Right lung (tissue), 5 donors: ENCODE results near the gene ASGR2. TPM values are rescaled to one million over a fixed set of nuclear protein-coding genes. Genes with fewer than 3 reads are reported as not detected.
"Not testable (repeated sequence)": the region's sequence is repeated elsewhere in the genome, so short reads cannot be mapped to it uniquely, and the experiment has no call there.

Experiments used
- DNase-seq, 2 donors: peaks; one replicate each; pipeline ENCODE4 v3.0.0-alpha.2; 2013
- polyA plus RNA-seq, 5 donors: library from polyadenylated mRNA; unstranded; fragments of 120-200 nt; gene quantifications; one replicate each; pipeline versions ENCODE4 v1.2.1 to v1.2.3, GENCODE V29; 2013; ENCODE audit warnings: inconsistent platforms in 1 of 5, low replicate concordance in 1 of 5; ENCODE audit not compliant: insufficient read length in 5 of 5, insufficient read depth in 1 of 5

ASGR2 gene
- polyA plus RNA-seq, 5 donors, result 0.31 to 2.1 (median 0.72) TPM

DNA sequence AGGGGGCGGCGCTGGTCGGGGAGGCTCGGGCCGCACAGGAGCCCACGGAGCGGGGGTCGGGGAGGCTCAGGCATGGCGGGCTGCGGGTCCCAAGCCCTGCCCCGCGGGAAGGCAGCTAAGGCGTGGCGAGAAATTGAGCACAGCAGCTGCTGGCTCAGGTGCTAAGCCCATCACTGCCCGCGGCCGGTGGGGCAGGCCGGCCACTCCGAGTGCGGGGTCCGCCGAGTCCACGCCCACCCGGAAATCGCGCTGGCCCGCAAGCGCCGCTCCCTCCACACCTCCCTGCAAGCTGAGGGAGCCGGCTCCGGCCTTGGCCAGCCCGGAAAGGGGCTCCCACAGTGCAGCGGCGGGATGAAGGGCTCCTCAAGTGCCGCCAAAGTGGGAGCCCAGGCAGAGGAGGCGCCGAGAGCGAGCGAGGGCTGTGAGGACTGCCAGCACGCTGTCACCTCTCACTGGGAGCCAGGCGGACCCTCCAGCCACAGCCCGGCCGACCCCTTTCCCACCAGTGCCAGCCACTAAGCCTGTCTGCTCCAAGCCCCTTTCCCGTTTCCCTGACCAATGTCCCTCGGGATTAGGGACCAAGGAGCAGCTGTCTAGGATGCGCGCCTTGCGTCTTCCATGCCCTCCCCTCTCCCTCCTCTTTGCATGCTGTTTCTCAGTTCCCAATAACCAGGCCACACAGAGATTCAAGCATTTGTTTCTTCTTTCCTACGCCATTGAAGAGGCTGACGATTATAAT, 13.8 kb downstream of the ASGR2 start:
- not testable (repeated sequence) for DNase-seq

GRCh38 chr17:7098802-7099459, 15.7 kb downstream of the ASGR2 start:
- DNase-seq, result no peak

DNA sequence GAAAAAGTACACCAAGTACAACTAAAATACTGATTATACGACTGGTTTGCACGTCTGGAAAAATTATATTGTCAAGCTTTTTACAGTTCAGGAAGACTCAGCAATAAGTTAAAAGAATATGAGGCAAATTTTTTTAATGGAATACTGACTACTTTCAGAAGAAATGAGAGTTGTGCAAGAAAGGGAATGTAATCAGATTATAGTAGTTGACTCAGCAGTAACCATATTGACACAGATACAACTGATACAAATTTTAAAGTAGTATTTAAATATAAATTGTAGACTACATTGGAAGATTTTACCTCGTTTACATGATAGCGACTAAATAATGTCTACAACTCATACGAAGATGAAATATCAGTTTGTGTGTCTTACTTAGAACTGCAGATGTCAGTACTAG, 16.7 kb downstream of the ASGR2 start:
- no peak for DNase-seq

- DNase-seq, result no peak
Measured at GRCh38 chr17:7095625-7096024, 19.0 kb downstream of the ASGR2 start.

- DNase-seq, result no peak
Measured at GRCh38 chr17:7094652-7095019, 20.0 kb downstream of the ASGR2 start.

- not testable (repeated sequence) for DNase-seq
Measured at GRCh38 chr17:7091311-7092005, 23.2 kb downstream of the ASGR2 start.

DNA sequence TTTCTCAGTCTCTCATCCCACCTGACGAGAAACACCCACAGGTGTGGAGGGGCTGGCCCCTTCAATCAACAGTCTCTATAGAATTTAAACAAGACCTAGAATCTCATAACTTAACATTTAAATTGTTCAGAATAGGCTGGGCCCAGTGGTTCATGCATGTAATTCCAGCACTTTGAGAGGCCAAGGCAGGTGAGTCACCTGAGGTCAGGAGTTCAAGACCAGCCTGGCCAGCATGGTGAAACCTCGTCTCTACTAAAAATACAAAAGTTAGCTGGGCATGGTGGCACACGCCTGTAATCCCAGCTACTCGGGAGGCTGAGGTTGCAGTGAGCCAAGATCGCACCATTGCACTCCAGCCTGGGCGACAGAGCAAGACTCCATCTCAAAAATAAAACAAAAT, 25.1 kb downstream of the ASGR2 start:
- DNase-seq, result not testable (repeated sequence)

DNA sequence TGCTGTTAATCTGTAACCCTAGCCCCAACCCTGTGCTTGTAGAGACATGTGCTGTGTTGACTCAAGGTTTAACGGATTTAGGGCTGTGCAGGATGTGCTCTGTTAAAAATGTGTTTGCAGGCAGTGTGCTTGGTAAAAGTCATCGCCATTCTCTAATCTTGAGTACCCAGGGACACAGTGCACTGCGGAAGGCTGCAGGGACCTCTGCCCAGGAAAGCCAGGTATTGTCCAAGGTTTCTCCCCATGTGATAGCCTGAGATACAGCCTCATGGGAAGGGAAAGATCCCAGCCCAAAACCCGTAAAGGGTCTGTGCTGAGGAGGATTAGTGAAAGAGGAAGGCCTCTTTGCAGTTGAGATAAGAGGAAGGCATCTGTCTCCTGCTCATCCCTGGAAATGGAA, 26.2 kb downstream of the ASGR2 start:
- not testable (repeated sequence) for DNase-seq

DNA sequence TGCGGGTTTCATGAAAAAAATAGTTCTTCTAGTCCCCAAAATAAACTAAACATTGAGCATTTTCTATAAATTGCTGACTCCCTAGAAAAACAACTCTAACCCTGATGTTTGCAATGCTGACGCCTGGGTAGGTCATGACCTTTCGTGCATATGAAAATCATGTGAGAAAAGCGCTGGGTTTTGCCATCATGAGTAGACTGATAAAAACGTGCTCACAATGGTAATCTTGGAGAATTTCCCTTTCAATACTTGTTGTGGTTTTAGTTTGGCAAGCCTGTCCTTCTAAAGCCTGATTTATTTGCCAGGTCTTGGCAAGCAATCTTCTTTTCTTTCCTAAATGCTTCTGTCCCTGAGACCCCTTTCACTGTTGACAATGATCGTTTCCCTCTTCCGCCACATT, 30.5 kb downstream of the ASGR2 start:
- DNase-seq, result no peak

DNA sequence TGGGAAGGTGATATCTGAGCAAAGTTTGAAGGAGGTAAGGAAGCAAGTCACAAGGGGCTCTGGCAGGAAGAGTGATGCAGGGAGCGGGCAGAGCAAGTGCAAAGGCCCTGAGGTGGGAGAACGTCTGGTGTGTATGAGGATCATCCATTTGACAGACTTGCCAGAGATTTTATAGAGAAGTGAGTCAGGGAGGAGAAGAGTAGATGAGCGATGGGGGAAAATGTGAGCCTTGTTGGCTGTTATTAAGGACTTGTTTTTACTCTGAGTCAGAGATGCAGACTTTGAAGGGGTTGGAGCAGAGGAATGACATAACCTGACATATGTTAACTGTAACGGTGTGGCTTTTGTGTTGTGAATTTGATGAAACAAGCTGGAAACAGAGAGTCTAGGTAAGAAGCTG, 31.0 kb downstream of the ASGR2 start:
- DNase-seq, result no peak

GRCh38 chr17:7081341-7082062, 33.1 kb downstream of the ASGR2 start:
- DNase-seq, result no peak

GRCh38 chr17:7080456-7081041, 34.1 kb downstream of the ASGR2 start:
- peak in 1 of 2 donors; percentile 7 for DNase-seq

DNA sequence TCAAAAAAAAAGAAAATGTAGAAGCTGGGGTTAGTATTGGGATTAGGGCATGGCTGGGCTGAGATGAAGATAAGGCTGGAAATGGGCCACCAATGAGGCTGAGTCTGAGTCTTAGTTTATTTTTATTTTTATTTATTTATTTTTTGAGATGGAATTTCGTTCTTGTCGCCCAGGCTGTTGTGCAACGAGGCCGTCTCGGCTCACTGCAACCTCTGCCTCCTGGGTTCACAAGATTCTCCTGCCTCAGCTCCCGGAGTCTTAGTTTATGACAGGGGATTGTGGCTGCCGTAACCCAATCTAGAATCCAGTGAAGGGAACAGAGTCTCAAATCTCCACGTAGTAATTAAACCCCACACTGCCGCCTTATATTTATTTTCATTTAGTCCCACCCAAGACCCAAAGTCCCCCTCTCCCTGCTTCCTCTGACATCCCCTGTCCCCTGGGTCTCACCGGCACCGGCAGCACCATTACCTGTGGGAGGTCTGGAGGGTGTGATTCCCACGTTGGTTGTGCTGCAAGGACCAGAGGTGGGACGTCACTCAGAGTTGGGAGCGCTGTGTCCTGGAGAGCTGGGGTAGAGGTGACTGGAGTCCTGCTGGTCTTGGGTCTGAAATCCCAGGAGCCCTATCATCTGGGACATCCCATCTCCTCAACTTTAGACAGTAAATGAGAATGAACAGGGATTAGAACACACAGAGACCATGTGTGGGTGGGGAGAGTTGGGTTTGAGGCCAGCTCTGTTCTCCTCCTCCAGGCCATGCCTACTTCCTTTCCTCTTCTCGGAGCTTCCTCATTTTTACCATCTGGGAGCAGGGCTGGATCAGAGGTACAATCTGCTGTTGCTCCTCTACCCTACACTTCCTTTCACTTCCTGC, 34.8 kb downstream of the ASGR2 start, which contains the start of gene CLEC10A:
Gene CLEC10A, minus strand, starts transcription at position 671 of the 875 bp plus-strand sequence. CDS start 1,439 bp downstream, outside the sequence.
- DNase-seq, result no peak

- no peak for DNase-seq
Measured at GRCh38 chr17:7078711-7079110, 35.9 kb downstream of the ASGR2 start.

DNA sequence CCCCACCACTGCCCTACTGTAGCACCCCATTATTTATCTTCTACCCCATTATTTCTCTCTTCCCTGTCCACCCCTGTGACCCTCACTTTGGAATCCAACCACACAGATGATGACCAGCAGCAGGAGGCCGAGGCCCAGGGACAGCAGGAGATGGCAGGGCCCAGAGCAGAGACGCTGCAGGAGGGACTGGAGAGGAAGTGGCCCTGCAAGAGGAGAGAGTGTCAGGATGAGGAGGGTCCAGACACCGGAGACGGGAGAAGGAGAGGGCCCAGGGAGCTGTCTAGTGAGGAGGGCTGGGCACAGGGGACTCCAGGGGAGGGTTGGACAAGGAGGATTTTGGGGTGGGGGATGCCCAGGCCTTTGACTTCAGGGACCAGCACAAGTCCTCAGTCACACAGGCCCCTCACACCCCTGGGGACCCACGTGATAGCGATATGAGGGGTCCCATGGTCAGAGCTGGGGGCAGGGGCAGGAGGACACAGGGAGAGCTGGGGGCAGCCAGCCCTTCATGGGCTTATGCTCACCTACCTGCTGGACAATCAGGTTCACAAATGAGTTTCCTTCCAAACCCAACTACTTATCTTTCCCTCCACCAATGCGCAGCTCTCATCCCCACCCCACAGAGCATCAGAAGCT, 36.6 kb downstream of the ASGR2 start:
- no peak for DNase-seq

- DNase-seq, result no peak
Measured at GRCh38 chr17:7074931-7075330, 39.7 kb downstream of the ASGR2 start.

GRCh38 chr17:7072406-7072805, 42.2 kb downstream of the ASGR2 start:
- no peak for DNase-seq

GRCh38 chr17:7070712-7071111, 43.9 kb downstream of the ASGR2 start:
- no peak for DNase-seq

DNA sequence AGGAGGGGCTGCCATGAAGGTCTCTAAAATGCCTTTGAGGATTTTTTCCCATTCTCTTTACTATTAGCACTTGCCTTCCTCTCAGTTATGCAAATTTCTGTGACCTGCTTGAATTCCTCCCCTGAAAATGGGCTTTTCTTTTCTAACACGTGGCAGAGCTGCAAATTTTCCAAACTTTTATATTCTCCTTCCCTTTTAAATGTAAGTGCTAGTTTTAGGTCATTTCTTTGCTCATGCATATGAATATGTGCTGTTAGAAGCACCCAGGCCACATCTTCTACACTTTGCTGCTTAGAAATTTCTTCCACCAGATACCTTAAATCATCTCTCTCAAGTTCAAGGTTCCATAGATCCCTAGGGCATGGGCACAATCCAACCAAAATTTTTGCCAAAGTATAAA, 46.4 kb downstream of the ASGR2 start:
- no peak for DNase-seq

GRCh38 chr17:7067198-7067597, 47.4 kb downstream of the ASGR2 start:
- DNase-seq, result no peak
